8988T (cell line): Measurements from ENCODE around the gene TGFBR2.
"Not testable (repeated sequence)": the region's sequence is repeated elsewhere in the genome, so short reads cannot be mapped to it uniquely, and the experiment has no call there.

Experiments
- DNase-seq: peaks from one replicate; pipeline ENCODE4 v3.0.0; 2011

TGFBR2 gene

GRCh38 chr3:30620402-30621360, 14.3 kb downstream of the TGFBR2 start:
- no peak for DNase-seq

GRCh38 chr3:30621576-30621975, 15.2 kb downstream of the TGFBR2 start:
- no peak for DNase-seq

DNA sequence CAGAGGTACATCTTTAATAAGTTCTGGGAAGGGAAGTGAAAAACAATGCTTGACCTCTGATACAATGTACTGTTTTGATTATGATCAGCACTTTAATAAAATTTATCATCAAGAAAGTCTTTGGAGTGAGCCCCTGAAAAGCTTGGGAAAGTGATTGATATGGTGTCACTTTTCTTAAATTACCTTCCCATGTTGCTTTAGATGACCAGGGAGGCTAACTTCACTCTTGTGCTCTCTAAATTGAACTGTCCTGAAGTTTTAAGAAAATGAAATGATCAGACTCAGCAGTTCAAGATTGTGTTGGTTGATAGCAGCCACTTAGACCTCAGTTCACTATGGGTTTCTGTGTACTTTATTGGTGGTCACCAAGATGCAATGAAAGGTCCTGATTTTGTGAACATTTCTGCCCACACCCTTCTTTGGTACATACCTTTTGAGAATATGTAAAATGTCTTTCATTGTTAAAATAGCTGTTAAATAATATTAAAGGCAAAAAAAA, 15.7 kb downstream of the TGFBR2 start:
- DNase-seq, result no peak

- DNase-seq, result no peak
These were observed 16.4 kb downstream of the TGFBR2 start for GRCh38 chr3:30622790-30623189.

DNA sequence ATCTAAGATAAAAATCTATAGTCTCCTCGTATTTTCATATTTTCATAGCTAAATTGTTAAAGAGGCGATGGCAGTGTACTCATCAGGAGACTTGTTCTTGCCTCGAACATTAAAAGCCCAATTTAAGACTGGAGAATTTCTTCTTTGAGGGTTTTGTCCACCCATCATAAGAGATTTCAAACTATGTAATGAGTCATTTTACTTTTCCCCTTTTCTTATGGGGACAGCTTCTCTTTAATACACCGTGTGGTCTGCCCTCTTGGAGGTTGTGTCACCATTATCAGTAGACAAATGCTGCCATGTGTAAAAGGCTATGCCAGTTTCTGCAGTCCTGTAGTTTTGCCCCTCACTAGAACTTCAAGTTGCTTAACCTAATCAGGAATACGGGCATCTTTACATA, 16.9 kb downstream of the TGFBR2 start:
- no peak for DNase-seq

- DNase-seq, result not testable (repeated sequence)
These were observed 18.1 kb downstream of the TGFBR2 start for GRCh38 chr3:30624480-30624879.

GRCh38 chr3:30625541-30626438, 19.4 kb downstream of the TGFBR2 start:
- no peak for DNase-seq

DNA sequence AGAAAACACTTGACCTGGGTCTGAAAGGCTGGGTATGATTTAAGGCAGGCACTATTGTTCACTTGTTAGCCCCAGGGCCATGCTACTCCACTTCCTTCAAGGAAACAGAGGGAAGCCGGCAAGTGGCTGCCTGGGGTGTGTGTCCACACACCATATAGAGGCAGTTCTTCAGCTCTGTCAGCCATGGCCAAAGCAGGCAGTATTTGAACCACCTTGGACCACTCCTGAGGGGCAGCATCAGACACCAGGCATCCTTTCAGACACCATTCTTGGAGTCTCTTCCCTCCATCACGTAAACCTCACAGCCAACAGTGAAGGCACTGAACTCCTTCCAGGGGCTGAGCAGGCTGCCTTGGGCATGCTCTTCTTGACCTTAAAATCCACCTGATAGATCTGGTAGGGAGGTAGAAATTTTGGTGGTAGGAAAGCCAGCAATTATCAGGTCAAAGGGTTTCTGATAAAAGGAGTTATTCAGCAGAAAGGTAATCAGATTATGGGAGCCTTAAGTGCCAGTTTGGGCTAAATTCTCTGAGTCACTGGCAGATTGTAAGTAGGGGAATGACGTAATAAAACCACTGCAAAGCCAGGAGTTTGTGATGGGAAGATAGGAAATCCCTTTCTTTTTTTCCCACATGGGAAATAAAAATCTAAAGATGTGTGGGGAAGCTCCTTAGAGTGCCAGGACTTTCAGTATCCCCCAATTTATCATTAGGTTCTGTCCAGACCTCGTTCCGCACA, 20.2 kb downstream of the TGFBR2 start:
- no peak for DNase-seq

DNA sequence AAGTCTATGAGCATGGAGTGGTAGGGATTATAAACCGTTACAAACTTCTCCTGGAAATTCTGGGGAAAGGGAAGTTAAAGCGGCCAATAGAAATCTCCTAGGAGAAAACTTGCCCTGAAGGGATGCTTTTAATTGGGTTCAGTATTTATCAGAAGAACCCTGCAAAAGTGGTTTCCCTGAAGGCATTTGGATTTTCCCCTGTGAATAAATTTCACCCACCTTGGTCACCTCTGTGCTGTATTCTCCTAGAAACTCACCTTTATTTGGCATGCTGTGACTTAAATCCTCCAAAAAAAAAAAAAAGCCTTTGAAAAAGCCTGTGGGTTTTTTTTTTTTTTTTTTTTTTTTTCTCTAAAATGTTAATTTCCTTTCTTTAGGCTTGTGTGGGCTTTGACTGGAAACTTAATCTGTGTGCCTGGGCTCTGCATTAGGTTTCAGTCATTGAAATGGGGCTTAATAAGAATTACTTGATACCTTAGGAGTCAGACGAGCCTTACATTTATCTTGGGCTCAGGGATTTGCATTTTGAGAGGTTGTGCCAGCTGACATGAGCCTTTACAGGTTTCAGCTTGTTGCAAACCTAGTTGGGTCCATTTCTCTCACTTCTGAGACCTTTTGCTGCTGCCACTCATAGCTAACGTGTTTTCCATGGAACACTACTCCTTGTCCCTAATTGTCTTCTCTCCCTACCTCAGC, 22.0 kb downstream of the TGFBR2 start:
- DNase-seq, result no peak

- no peak for DNase-seq
These were observed 22.6 kb downstream of the TGFBR2 start for GRCh38 chr3:30628901-30629590.

GRCh38 chr3:30629746-30630145, 23.3 kb downstream of the TGFBR2 start:
- DNase-seq, result no peak

- DNase-seq, result no peak
These were observed 24.0 kb downstream of the TGFBR2 start for GRCh38 chr3:30630238-30631030.

- no peak for DNase-seq
These were observed 25.0 kb downstream of the TGFBR2 start for GRCh38 chr3:30631243-30631904.

GRCh38 chr3:30632065-30632464, 25.7 kb downstream of the TGFBR2 start:
- no peak for DNase-seq

GRCh38 chr3:30632521-30632920, 26.1 kb downstream of the TGFBR2 start:
- no peak for DNase-seq

DNA sequence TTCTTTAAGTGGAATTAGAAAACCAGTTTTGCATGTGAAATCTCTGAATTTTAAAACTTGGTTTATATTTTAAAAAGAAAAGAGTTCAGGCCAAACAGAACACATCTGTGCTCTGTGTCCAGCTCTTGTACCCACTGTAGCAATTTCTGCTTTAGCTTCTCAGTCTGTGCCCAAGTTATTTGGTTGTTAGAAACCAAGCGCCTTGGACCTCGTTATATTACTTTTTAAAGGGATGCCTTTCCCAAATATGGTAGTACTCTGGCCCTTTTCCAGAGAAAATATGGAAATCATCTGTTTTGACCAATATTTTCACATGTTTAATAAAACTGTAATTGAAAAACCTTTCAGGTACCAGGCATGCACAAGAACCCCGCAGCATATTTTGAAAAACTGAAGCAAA, 27.3 kb downstream of the TGFBR2 start:
- no peak for DNase-seq

DNA sequence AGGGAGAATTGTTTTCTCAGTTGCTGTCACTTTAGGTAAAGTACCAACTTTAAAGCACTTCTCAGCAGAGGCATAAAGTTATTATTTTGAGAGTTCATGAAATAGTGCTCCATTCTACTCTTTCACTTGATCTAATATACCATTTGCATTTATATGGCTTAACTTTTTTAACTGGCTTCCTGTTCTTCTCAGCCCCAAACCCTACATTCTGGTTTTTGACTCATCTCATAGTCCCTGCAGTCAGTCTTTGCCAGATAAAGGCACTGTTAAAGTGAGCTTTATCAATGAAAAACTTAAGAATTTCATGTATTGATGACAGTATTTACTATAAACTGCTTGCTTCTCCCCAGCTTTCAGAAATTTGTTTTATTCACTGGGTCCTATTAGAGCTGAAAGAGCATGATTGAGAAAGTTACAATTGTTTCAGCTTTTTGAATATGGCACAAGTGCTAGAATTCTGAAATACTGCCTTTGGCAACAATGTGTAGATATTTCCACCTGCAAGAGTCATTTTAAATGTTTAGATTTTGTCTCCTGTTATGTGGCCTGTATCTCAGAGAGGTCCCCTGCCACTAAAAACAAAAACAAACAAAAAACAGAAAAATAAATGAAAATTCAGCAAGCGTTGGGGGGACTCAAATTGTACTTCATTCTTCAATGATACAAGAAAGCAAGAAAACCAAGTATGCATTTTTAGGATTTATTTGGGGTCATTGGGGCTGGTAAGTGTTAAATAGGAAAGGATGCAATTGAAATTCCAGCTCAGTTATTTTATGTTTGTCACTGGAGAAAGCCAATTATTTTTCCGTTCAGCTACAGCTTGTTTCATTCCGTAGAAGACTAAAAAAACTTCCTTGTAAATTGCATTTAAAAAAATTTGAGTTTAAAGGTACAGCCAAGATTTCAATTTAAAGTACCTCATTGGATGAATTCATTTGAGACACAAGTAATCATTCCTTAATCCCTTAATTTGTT, 28.6 kb downstream of the TGFBR2 start:
- no peak for DNase-seq

- DNase-seq, result no peak
These were observed 31.2 kb downstream of the TGFBR2 start for GRCh38 chr3:30637310-30638219.
